Nephron progenitor cell (in vitro differentiated cells): ENCODE data around the gene TMCO4.
A peak's percentile ranks its signal among the peaks of the same experiment; 100 is the strongest.

Experiments
- DNase-seq: peaks from one replicate; pipeline ENCODE4 v3.0.0; 2021
- H3K27ac Mint-ChIP-seq: 2 replicates; pipeline ENCODE4 v1.8.0; 2021; ENCODE audit warnings: mild to moderate bottlenecking, moderate library complexity, mixed read lengths
- H3K27me3 Mint-ChIP-seq: 2 replicates; pipeline ENCODE4 v1.8.0; 2021; ENCODE audit warnings: mild to moderate bottlenecking, low read depth, mixed read lengths; ENCODE audit not compliant: poor library complexity
- H3K36me3 Mint-ChIP-seq: 2 replicates; pipeline ENCODE4 v1.8.0; 2021; ENCODE audit warnings: low read depth, mixed read lengths
- H3K4me1 Mint-ChIP-seq: 2 replicates; pipeline ENCODE4 v1.8.0; 2021; ENCODE audit warnings: mixed read lengths
- H3K4me3 Mint-ChIP-seq: 2 replicates; pipeline ENCODE4 v1.8.0; 2021; ENCODE audit warnings: mild to moderate bottlenecking, moderate library complexity, mixed read lengths
- H3K9me3 Mint-ChIP-seq: 2 replicates; pipeline ENCODE4 v1.8.0; 2021; ENCODE audit warnings: mild to moderate bottlenecking, moderate library complexity, mixed read lengths
- CTCF ChIP-seq: fragments of 200-600 bp; sonication (generic); IDR thresholded peaks from 2 replicates; pipeline ENCODE4 v1.5.0; 2021; ENCODE audit warnings: antibody characterized with exemption

TMCO4 gene

GRCh38 chr1:19764848-19765247 is 34.9 kb downstream of the TMCO4 start:
- peak overlapping the region; percentile 18 for H3K27ac Mint-ChIP-seq
- H3K27me3 Mint-ChIP-seq = peaks cover 37% of the 10 kb centered on the region
- H3K4me1 Mint-ChIP-seq = peaks cover 40% of the 10 kb centered on the region
- no peaks in the 10 kb centered on the region for H3K36me3 Mint-ChIP-seq
- no peak for DNase-seq
- no peaks in the 10 kb centered on the region for H3K9me3 Mint-ChIP-seq
- TF ChIP-seq CTCF = no peak
- no peak overlapping the region for H3K4me3 Mint-ChIP-seq

GRCh38 chr1:19762175-19762779 is 37.4 kb downstream of the TMCO4 start:
- Mint-ChIP-seq H3K4me1 (peaks cover 20% of the 10 kb centered on the region), H3K27ac (no peak overlapping the region), H3K27me3 (peaks cover 45% of the 10 kb centered on the region), H3K36me3 (no peaks in the 10 kb centered on the region), H3K9me3 (peaks cover 4% of the 10 kb centered on the region), H3K4me3 (no peak overlapping the region)
- peak; percentile 72 for TF ChIP-seq CTCF
- peak; percentile 60 for DNase-seq

- Mint-ChIP-seq H3K9me3 (peaks cover 9% of the 10 kb centered on the region), H3K4me3 (no peak overlapping the region), H3K27me3 (peaks cover 53% of the 10 kb centered on the region), H3K36me3 (no peaks in the 10 kb centered on the region), H3K4me1 (peaks cover 7% of the 10 kb centered on the region), H3K27ac (no peak overlapping the region)
- TF ChIP-seq CTCF = no peak
- no peak for DNase-seq
Measured at GRCh38 chr1:19759740-19760089, 40.0 kb downstream of the TMCO4 start.

GRCh38 chr1:19758227-19758830 is 41.4 kb downstream of the TMCO4 start:
- no peak for TF ChIP-seq CTCF
- Mint-ChIP-seq H3K4me1 (peaks cover 15% of the 10 kb centered on the region), H3K27me3 (peaks cover 50% of the 10 kb centered on the region), H3K36me3 (no peaks in the 10 kb centered on the region), H3K9me3 (peaks cover 9% of the 10 kb centered on the region), H3K4me3 (no peak overlapping the region), H3K27ac (no peak overlapping the region)
- no peak for DNase-seq

- H3K4me3 Mint-ChIP-seq = no peak overlapping the region
- H3K9me3 Mint-ChIP-seq = peaks cover 9% of the 10 kb centered on the region
- DNase-seq = no peak
- peaks cover 47% of the 10 kb centered on the region for H3K27me3 Mint-ChIP-seq
- H3K27ac Mint-ChIP-seq = no peak overlapping the region
- no peak for TF ChIP-seq CTCF
- no peaks in the 10 kb centered on the region for H3K36me3 Mint-ChIP-seq
- peaks cover 15% of the 10 kb centered on the region for H3K4me1 Mint-ChIP-seq
Measured at GRCh38 chr1:19757641-19758040, 42.1 kb downstream of the TMCO4 start.

GRCh38 chr1:19756480-19756879 is 43.2 kb downstream of the TMCO4 start:
- DNase-seq = no peak
- no peak for TF ChIP-seq CTCF
- peaks cover 21% of the 10 kb centered on the region for H3K4me1 Mint-ChIP-seq
- no peak overlapping the region for H3K4me3 Mint-ChIP-seq
- H3K36me3 Mint-ChIP-seq = no peaks in the 10 kb centered on the region
- H3K9me3 Mint-ChIP-seq = peaks cover 9% of the 10 kb centered on the region
- no peak overlapping the region for H3K27ac Mint-ChIP-seq
- peaks cover 48% of the 10 kb centered on the region for H3K27me3 Mint-ChIP-seq
